GM19099 (cell line): ENCODE measurements around the gene USP3.

Source experiments
- POLR2A ChIP-seq: IDR thresholded peaks from 3 replicates; pipeline ENCODE4 v1.6.1; 2011; ENCODE audit warnings: low read depth; ENCODE audit not compliant: insufficient read length; ENCODE audit errors: extremely low read depth

USP3 gene

GRCh38 chr15:63469984-63470383 is 34.4 kb upstream of the USP3 start:
- no peak for TF ChIP-seq POLR2A

DNA sequence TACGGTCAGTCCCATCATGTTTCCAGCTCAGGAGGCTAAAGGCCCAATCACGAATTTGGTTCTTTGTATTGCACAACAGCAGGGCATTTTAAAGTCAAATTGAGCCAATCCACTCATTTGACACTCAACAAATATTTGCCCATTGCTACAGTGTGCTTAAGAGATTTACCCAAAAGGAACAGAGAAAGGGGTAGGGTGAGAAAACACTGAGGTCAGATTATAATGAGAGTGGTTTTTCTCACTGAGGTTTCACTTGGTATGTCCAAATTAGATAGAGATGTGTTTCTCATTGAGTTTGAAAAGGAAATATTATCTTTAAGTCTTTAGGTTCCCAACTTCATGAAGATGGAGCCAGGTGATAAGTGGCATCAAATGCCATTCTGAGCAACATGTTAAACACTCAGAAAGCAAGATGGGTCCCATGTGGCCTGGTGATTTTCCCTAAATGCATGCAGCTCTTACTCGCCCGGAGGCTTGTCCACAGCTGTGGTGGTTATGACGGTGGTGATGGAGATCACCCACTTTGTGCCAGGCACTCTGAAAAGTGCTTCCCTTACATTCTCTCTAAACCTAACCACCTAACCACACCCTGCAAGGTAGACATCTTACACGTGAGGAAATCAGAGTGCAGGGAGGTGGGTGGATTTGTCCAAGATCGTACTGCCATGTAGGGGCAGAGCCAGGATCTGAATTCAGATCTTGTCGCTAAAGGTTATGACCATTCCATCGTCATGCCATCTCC is 31.2 kb upstream of the USP3 start:
- TF ChIP-seq POLR2A: no peak

DNA sequence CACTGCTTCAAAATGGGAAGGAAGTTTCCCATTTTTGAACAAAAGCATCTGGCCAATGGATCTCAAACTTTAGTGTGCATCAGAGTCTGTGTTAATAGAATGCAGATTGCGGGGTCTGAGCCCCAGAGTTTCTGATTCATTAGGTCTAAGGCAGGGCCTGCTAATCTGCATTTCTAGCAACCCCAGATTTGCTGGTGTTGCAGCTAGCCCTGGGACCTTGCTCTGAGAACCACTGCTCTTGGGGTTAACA is 30.7 kb upstream of the USP3 start:
- no peak for TF ChIP-seq POLR2A

DNA sequence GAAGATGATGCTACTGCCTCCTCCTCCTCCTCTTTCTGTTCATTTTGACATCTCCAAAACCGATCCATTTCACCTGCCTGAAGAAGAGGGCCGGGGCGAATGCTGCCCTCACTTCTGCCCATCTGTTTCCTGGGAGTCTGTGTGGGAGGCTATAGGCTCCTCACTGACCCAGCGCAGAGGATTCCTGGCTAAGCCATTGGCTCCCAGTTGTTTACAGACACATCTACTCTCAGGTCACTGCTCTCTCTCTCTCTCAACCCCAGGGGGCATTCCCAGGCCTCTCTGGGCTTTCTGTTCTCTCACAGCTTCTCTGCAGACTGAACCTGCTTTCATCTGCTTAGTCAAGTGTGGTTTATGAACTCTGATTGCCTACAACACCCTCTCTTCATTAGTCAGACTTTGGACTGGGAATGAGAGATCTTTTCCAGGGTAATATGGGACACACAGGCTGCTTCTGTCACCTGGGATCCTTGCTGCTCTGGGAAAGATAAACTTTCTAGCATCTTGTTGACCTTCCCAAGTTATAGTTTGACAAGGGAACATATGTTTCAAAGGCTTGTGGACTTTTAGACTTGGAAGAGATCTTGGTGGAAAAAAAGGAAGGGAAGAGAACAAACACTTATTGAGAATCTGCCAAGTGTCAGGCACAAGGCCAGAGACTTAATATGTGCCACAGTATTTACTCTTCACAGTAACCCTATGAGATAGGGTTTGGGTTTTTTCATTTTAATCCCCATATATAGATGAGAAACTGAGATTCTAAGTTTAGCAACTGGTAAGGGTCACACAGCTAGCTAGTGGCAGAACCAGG is 30.2 kb upstream of the USP3 start:
- peak; percentile 30 for TF ChIP-seq POLR2A

- TF ChIP-seq POLR2A: peak; percentile 60
These were observed 29.5 kb upstream of the USP3 start for GRCh38 chr15:63474810-63475316.

- TF ChIP-seq POLR2A: no peak
These were observed 28.7 kb upstream of the USP3 start for GRCh38 chr15:63475707-63476106.

- TF ChIP-seq POLR2A: no peak
These were observed 28.2 kb upstream of the USP3 start for GRCh38 chr15:63476229-63476632.

DNA sequence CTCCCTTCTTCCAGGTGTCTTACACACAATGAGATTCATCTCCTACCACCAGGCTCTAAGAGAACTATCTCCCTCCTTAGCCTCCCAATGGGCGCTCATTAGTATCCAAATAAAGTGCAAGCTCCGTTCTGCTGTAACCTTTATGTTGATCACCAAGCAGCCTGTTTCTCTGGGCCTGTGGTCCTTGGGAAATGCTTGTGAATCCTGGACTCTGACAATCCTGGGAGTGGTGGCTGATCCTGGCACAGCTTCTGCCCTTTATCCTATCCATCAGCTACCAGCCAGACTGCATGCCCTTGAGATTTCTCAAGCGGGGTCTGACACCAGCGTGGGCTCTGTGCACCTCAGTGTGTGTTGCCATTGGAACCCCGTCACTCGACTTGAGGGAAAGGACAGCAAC is 26.1 kb upstream of the USP3 start:
- no peak for TF ChIP-seq POLR2A

DNA sequence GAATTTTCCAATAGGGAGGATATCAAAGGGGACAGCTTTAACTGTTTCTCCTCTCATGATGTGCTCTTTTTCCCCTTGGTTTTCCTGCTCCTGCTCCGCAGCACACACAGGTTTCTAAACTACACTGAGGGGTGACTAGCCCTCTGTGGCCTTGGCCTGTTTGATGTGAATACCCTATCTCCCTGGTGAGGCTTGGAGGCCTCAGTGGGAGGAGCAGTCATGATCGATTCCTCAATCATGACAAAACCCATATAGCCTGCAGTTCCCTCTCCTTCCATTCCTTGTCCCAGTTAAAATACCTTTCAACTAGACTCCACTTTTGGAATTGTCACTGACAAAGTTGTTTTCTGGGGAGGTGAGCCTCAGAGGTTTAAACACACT is 24.0 kb upstream of the USP3 start:
- TF ChIP-seq POLR2A: no peak

DNA sequence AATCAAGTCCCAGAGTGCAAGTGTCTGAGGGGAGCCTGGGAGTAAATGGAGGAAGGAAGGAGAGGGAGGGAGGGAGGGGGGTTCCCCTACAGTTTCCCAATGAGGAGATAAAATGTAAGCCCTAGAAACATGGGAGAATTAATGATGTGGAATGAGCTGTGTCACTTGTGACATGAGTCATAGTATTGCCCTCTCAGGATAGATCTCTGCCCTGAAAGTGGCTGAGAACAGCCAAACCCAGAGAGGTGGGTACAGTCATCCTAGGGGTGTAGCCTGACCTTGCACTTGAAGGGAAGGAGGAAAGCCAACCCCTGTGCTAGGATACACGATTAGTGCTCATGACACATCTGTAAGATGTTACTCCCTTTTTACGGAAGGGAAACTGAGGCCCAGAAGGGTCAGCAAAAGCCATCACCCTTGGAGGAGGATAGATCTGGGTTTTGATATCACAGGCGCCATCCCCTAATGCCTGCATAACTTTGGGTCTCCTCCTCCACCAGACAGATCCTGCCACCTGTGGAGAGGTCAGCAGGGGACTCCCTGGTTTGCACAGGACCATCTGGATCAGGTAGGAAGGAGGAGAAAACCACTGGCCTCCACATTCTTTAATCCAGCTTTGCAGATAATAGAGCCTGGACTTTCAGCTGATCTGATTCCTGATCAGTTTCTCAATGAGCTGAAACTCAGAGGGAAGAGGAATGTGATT is 23.1 kb upstream of the USP3 start:
- TF ChIP-seq POLR2A: no peak

DNA sequence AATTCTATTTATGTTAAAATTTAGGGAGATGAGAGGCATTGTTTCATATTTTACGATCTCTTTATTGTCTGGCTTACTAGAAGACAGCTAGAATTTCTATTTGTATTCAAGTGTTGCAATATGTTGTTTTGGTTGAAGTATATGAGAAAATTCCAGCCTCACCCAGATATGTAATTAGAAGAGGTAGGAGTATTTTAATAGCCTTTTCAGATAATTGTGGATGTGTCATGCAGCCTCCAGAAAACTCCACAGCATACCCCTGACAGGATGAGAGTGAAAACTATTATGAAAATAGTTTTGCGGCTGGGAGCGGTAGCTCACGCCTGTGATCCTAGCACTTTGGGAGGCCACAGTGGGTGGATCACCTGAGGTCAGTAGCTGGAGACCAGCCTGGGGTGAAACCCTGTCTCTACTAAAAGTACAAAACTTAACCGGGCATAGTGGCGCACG is 21.5 kb upstream of the USP3 start:
- no peak for TF ChIP-seq POLR2A

DNA sequence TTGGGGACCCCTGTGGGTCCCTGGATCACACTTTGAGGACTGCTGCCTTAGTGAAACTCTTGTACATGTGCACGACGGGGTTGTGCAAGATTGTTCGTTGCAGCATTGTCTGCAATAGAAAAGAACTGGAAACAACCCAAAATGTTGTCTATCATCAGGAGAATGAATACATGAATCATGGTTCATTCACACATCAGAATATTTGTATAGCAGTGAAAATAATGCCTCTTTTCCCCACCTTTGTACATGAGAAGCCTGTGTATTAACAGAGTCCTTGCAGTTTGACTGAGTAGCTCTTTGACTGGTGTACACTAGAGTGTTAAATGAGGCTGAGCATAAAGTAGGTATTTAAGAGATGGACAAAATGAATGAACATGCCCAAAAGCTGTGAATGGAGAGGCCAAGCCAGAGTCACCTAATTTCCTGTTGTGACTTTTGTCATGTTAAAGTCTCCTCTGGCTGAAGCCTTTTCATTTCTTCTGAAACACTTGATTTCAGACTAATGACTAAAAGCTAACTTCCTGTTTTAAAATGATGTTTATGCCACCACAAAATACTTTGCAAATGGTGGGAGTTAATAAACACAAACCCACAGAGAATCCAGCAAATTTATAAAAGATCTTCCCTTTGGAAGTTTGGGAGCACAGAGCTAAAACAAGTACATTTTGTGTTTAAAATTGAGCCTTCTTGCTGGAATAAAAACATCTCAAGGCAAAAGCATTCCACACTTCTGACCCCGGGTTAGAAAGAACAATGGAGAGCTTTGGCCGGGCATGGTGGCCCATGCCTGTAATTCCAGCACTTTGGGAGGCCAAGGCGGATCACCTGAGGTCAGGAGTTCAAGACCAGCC is 20.6 kb upstream of the USP3 start:
- TF ChIP-seq POLR2A: no peak

GRCh38 chr15:63484433-63485186 is 19.8 kb upstream of the USP3 start:
- TF ChIP-seq POLR2A: no peak
